SK-N-DZ (cell line): ENCODE results near the gene NCAPD3.
"Not testable (repeated sequence)": the region's sequence is repeated elsewhere in the genome, so short reads cannot be mapped to it uniquely, and the experiment has no call there.

ENCODE experiments used
- DNase-seq: peaks from one replicate; pipeline ENCODE4 v3.0.0-alpha.2; 2015; ENCODE audit warnings: low spot score

Gene NCAPD3

DNA sequence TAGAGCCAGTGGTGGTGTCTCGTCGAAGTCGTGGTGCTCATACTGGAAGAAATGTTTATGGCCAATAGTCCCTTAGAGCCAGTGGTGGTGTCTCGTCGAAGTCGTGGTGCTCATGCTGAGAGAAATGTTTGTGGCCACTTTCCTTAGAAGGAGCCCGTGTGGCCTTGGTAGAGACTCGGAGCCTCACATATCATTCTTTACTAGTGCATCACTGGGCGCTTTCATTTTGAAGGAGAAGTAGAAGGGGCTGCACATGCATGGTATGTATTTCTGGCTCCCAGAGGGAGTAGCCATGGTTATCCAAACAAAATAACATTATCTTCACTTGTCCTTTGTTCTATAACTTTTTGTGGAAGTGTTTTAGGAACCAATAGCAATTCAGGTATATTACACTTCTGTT is 85.4 kb downstream of the NCAPD3 start:
- no peak for DNase-seq

- no peak for DNase-seq
Measured at GRCh38 chr11:134134167-134134566, 89.6 kb downstream of the NCAPD3 start.

DNA sequence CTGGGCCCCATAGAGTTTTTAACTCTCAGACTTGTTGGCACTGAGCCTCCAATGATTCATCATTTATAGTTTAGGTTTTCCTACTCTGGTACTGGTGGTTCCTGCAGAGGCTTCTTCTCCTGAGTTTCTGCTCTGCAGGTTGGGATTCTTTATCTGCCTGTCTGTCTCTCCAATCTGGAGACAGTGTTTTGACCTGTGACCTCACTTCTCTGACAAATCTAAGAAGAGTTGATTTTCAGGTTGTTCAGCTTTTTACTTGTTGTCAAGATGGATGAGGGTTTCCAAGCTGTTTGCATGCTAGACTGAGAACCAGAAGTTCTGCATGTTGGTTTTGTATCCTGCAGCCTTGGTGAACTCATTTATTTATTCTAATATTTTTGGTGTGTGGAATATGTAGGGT is 91.0 kb downstream of the NCAPD3 start:
- no peak for DNase-seq

DNA sequence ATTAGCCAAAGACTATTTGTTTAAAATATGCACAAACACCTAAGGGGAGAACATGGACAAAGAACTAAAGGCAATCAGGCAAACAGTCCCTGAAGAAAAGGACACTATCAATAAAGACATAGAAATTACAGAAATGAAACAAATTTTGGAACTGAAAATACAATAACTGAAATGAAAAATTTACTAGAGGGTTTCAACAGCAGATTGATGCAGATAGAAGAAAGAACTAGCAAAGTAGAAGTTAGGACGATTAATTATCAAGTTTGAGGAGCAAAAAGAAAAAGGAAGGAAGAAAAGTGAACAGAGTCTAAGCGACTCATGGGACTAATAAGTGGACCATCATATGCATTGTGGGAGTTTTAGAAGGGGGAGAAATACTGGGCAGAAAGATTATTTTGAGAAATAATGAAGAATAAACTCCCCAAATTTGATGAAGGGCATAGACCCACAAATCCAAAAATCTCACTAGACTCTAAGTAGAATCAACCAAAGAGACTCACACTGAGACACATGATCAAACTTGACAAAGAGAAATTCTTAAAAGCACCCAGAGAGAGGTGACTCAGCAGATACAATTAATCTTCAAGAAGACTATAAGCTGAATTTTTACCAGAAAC is 92.0 kb downstream of the NCAPD3 start:
- DNase-seq = no peak

- DNase-seq = no peak
Measured at GRCh38 chr11:134126217-134126822, 97.4 kb downstream of the NCAPD3 start.

GRCh38 chr11:134125507-134125906 is 98.3 kb downstream of the NCAPD3 start:
- DNase-seq = no peak

GRCh38 chr11:134124660-134125451 is 98.9 kb downstream of the NCAPD3 start:
- no peak for DNase-seq

DNA sequence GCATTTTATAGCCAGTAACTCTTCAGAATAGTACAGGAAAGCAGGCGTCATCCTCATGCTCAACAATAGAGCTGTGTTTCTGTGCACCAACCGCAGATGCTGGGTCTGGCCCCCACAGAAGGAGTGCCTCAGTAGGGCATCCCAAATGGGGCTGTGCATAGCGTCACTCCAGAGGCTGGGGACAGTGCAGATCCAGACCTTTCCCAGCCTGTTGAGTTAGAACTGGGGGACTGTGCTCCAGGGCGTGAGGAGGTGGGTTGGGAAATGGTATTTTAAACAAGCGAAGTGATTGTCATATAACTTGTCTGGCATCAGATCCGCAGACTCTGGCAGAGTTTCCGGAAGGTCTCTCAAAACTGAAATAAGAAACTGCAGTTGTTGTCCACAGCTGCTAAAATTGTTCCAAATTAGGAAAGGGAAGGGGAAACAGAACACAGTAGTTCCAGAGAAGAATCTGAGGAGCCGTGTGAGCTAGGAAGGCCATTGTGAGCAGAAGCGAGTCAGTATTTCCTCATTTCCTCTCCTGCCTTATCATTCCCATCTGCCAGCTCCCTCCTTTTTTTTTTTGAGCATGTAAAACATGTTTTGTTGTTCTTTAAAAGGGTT is 102.7 kb downstream of the NCAPD3 start:
- DNase-seq = no peak

DNA sequence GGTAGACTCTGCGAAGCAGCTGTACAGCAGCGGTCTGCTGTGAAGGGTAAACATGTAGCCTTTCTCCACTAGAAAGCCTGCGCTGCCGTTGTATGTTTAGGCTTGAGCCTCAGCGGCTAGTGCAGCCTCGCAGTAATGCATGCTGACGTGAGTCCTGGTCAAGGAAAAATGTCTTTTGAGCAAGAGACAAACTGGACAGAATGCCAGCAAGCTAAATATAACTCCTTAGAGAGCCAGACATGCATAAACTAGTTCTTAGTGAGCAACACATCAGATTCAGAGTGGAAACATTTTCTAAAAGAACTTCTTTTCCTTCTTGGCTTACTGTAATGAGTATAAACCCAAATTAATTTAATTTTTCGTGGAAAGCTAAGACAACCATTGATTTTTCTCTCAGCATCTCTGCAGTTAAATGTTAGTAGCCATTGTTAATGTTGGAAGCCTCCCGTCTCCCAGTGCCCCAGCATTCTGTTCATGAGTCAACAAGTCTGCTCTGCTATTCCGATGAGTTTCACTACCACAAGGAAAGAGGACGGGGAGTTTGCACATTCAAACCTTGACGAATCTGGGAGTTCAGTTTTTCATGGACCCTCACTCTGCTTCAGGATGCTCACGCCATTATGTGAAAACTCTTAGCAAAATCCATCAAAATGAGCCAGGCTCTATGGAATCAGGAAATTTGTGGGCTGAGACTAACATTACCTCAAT is 103.5 kb downstream of the NCAPD3 start:
- no peak for DNase-seq

DNA sequence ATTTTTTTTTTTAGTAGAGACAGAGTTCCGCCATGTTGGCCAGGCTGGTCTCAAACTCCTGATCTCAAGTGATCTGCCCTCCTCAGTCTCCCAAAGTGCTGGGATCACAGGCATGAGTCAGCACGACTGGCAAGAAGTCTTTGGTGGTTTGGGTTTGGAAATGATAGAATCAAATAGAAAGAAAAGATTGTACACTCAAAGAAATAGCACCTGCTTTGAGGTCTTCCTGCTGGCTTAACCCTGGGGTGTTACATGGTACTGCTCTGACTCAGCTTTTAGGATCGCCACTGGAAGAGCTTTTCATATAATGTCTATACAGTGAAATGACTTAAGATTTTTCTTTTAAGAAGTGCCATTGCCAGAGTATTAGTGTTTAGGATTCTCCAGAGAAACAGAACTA is 104.7 kb downstream of the NCAPD3 start:
- no peak for DNase-seq

DNA sequence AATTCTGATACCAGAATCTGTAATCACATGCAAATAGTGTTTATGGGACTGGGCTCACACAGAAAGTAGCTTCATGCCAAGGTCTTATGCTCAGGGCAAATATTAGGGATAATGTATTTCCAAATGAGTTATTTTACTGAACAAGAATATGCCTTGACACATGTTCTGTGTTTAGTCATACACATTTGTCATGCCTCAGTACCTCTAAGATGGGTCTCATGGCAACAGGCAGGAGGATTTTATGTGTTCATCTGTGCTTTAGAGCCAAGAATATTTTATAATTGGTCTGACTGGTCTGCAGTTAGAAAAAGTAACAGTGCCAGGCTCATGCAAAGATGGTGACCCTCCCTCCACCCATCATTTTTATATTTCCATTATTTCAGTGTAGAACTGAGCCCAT is 105.8 kb downstream of the NCAPD3 start:
- no peak for DNase-seq

DNA sequence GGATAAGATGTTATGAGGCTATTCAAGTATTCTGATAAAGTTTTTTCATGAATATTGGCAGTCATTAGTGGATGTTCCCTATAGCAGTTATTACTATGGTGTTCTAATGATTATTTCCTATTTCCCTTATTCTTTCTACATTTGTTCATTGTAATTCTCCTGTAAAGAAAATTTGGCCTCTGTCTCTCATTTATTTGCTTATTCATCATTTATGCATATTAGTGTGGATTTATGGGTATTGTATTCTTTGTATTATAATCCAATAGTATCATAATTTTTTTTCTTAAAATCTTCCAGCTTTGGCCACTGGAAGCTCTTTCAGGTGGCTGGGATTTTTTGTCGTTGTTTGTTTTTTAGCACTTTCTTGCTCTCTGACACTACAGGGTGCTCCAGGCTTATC is 107.6 kb downstream of the NCAPD3 start:
- no peak for DNase-seq

DNA sequence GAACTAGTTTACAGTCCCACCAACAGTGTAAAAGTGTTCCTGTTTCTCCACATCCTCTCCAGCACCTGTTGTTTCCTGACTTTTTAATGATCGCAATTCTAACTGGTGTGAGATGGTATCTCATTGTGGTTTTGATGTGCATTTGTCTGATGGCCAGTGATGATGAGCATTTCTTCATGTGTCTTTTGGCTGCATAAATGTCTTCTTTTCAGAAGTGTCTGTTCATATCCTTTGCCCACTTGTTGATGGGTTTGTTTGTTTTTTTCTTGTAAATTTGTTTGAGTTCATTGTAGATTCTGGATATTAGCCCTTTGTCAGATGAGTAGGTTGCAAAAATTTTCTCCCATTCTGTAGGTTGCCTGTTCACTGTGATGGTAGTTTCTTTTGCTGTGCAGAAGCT is 110.0 kb downstream of the NCAPD3 start:
- DNase-seq = not testable (repeated sequence)

DNA sequence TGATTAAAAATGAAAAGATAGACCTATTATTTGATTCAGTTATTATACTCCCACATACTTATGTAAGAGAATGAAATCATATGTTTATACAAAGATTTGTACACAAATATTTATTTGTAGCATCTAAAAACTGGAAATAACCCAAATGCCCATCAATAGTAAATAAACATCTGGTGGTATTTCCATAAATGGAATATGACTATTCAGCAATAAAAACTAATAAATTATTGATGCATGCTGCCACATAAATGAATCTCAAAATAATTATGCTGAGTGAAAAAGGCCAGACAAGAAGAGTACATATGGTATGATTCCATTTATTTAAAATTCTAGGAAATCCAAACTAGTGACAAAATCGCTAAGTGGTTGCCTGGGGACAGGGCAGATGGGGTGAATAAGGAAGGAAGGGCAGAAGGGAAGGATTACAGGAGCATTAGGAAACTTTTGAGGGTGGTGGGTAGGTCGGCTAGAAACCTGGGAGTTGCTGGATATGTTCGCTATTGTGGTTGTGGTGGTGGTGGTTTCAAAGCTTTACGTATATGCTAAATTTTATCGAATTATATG is 113.4 kb downstream of the NCAPD3 start:
- DNase-seq = no peak
